ENCODE measurements around the gene FKBP15. TPM values are rescaled to one million over a fixed set of nuclear protein-coding genes. Genes with fewer than 3 reads are reported as not detected.
"Not testable (repeated sequence)": the region's sequence is repeated elsewhere in the genome, so short reads cannot be mapped to it uniquely, and the experiment has no call there.

Gene FKBP15
- total RNA-seq, 5 donors from 2014 or later (not counting 1 experiment from before 2014, with no cell fraction given), result 22.2 to 31.8 (median 29.5) TPM

GRCh38 chr9:113238202-113238858 lies 17.3 kb upstream of the FKBP15 start:
- no peaks in the 10 kb centered on the region for H3K9me3 ChIP-seq
- no peak overlapping the region for H3K27ac Mint-ChIP-seq
- H3K36me3 ChIP-seq (ENCODE audit: control insufficient read depth in 2 of 2, extremely low read depth in 1 of 2, insufficient read depth in 1 of 2, low read length in 1 of 2), result no peaks in the 10 kb centered on the region
- no peak overlapping the region for H3K4me3 ChIP-seq (ENCODE audit: control insufficient read depth in 1 of 2, extremely low read depth in 1 of 2, low read length in 1 of 2)
- no peaks in the 10 kb centered on the region for H3K27me3 ChIP-seq (replicated peaks in 1 of 2; ENCODE audit: control insufficient read depth in 2 of 2, extremely low read depth in 1 of 2, insufficient read depth in 2 of 2, low read length in 1 of 2)
- H3K4me1 Mint-ChIP-seq, result peaks cover 5 to 7% (median 6%) of the 10 kb centered on the region in 3 donors
- H3K27me3 Mint-ChIP-seq, result no peaks in the 10 kb centered on the region
- DNase-seq (no peak), ATAC-seq (replicated peaks in 1 of 4) (no peak)
- no peak overlapping the region for H3K27ac ChIP-seq (ENCODE audit: low read length)
- CTCF ChIA-PET, result no interaction called here
- 86% methylated on average over 4 of the region's 10 CpGs for WGBS (ENCODE audit: insufficient coverage)
- peaks cover 0 to 2% of the 10 kb centered on the region in 2 experiments for H3K4me1 ChIP-seq (ENCODE audit: control insufficient read depth in 1 of 2, extremely low read depth in 1 of 2, insufficient read depth in 2 of 2, low read length in 2 of 2)
- no peaks in the 10 kb centered on the region for H3K36me3 Mint-ChIP-seq
- POLR2A ChIA-PET, result no interaction called here
- no peaks in the 10 kb centered on the region for H3K9me3 Mint-ChIP-seq
- no peak overlapping the region for H3K4me3 Mint-ChIP-seq

GRCh38 chr9:113237026-113237425 lies 15.9 kb upstream of the FKBP15 start:
- POLR2A ChIA-PET, result interaction anchor here in 1 of 2 donors (0.7 kb wide), 1 partner anchor 345 kb away, joined by 3 read pairs; no protein-coding TSS in a partner anchor
- CTCF ChIA-PET, result no interaction called here
- Mint-ChIP-seq H3K36me3 (no peaks in the 10 kb centered on the region), H3K27me3 (no peaks in the 10 kb centered on the region), H3K4me1 (peaks cover 14 to 19% (median 18%) of the 10 kb centered on the region in 3 donors), H3K9me3 (no peaks in the 10 kb centered on the region), H3K4me3 (no peak overlapping the region), H3K27ac (no peak overlapping the region)
- Histone ChIP-seq H3K27me3 (replicated peaks in 1 of 2; ENCODE audit: control insufficient read depth in 2 of 2, extremely low read depth in 1 of 2, insufficient read depth in 2 of 2, low read length in 1 of 2) (no peaks in the 10 kb centered on the region), H3K9me3 (no peaks in the 10 kb centered on the region), H3K4me3 (ENCODE audit: control insufficient read depth in 1 of 2, extremely low read depth in 1 of 2, low read length in 1 of 2) (no peak overlapping the region), H3K27ac (ENCODE audit: low read length) (no peak overlapping the region), H3K4me1 (ENCODE audit: control insufficient read depth in 1 of 2, extremely low read depth in 1 of 2, insufficient read depth in 2 of 2, low read length in 2 of 2) (peaks cover 4 to 10% of the 10 kb centered on the region in 2 experiments), H3K36me3 (ENCODE audit: control insufficient read depth in 2 of 2, extremely low read depth in 1 of 2, insufficient read depth in 1 of 2, low read length in 1 of 2) (no peaks in the 10 kb centered on the region)
- 83% methylated on average over 2 of the region's 4 CpGs for WGBS (ENCODE audit: insufficient coverage)
- DNase-seq (no peak), ATAC-seq (replicated peaks in 1 of 4) (no peak)

- H3K4me3 ChIP-seq (ENCODE audit: control insufficient read depth in 1 of 2, extremely low read depth in 1 of 2, low read length in 1 of 2); H3K36me3 ChIP-seq (ENCODE audit: control insufficient read depth in 2 of 2, extremely low read depth in 1 of 2, insufficient read depth in 1 of 2, low read length in 1 of 2); H3K4me1 ChIP-seq (ENCODE audit: control insufficient read depth in 1 of 2, extremely low read depth in 1 of 2, insufficient read depth in 2 of 2, low read length in 2 of 2); H3K27ac ChIP-seq (ENCODE audit: low read length); H3K9me3 Mint-ChIP-seq; H3K27me3 Mint-ChIP-seq; ATAC-seq (replicated peaks in 1 of 4); H3K36me3 Mint-ChIP-seq; H3K27me3 ChIP-seq (replicated peaks in 1 of 2; ENCODE audit: control insufficient read depth in 2 of 2, extremely low read depth in 1 of 2, insufficient read depth in 2 of 2, low read length in 1 of 2); POLR2A ChIA-PET; H3K9me3 ChIP-seq; H3K4me3 Mint-ChIP-seq; CTCF ChIA-PET; DNase-seq; H3K27ac Mint-ChIP-seq: not testable (repeated sequence)
- peaks cover 14 to 20% (median 19%) of the 10 kb centered on the region in 3 donors for H3K4me1 Mint-ChIP-seq
- 94% methylated on average over 9 of the region's 10 CpGs for WGBS (ENCODE audit: insufficient coverage)
These were observed 14.7 kb upstream of the FKBP15 start for GRCh38 chr9:113235701-113236255.

GRCh38 chr9:113231701-113232100 lies 10.6 kb upstream of the FKBP15 start:
- Histone ChIP-seq H3K4me3 (ENCODE audit: control insufficient read depth in 1 of 2, extremely low read depth in 1 of 2, low read length in 1 of 2) (no peak overlapping the region), H3K27me3 (replicated peaks in 1 of 2; ENCODE audit: control insufficient read depth in 2 of 2, extremely low read depth in 1 of 2, insufficient read depth in 2 of 2, low read length in 1 of 2) (no peaks in the 10 kb centered on the region), H3K4me1 (ENCODE audit: control insufficient read depth in 1 of 2, extremely low read depth in 1 of 2, insufficient read depth in 2 of 2, low read length in 2 of 2) (peaks cover 4 to 12% of the 10 kb centered on the region in 2 experiments), H3K27ac (ENCODE audit: low read length) (no peak overlapping the region), H3K9me3 (no peaks in the 10 kb centered on the region), H3K36me3 (ENCODE audit: control insufficient read depth in 2 of 2, extremely low read depth in 1 of 2, insufficient read depth in 1 of 2, low read length in 1 of 2) (no peaks in the 10 kb centered on the region)
- no peak overlapping the region for H3K27ac Mint-ChIP-seq
- H3K9me3 Mint-ChIP-seq, result no peaks in the 10 kb centered on the region
- H3K36me3 Mint-ChIP-seq, result no peaks in the 10 kb centered on the region
- POLR2A ChIA-PET, result interaction anchor here in 1 of 2 donors (0.6 to 0.9 kb wide), 2 partner anchors 11 to 174 kb away, joined by 3 to 4 read pairs; partner anchors contain the start of gene FKBP15
- no CpG with 5 or more reads among the region's 2 CpGs for WGBS (ENCODE audit: insufficient coverage)
- no peaks in the 10 kb centered on the region for H3K27me3 Mint-ChIP-seq
- peak overlapping the region in 1 of 3 donors; percentile 42 for H3K4me3 Mint-ChIP-seq
- no peak for ATAC-seq (replicated peaks in 1 of 4)
- CTCF ChIA-PET, result interaction anchor here in 1 of 2 donors (0.6 kb wide), 2 partner anchors 41 to 427 kb away, joined by 3 read pairs; no protein-coding TSS in a partner anchor
- H3K4me1 Mint-ChIP-seq, result peaks cover 17 to 29% (median 28%) of the 10 kb centered on the region in 3 donors
- no peak for DNase-seq

GRCh38 chr9:113228130-113228665 lies 7.1 kb upstream of the FKBP15 start:
- Histone ChIP-seq H3K4me1 (ENCODE audit: control insufficient read depth in 1 of 2, extremely low read depth in 1 of 2, insufficient read depth in 2 of 2, low read length in 2 of 2) (peaks cover 4 to 8% of the 10 kb centered on the region in 2 experiments), H3K36me3 (ENCODE audit: control insufficient read depth in 2 of 2, extremely low read depth in 1 of 2, insufficient read depth in 1 of 2, low read length in 1 of 2) (no peaks in the 10 kb centered on the region), H3K27me3 (replicated peaks in 1 of 2; ENCODE audit: control insufficient read depth in 2 of 2, extremely low read depth in 1 of 2, insufficient read depth in 2 of 2, low read length in 1 of 2) (no peaks in the 10 kb centered on the region), H3K27ac (ENCODE audit: low read length) (no peak overlapping the region), H3K9me3 (no peaks in the 10 kb centered on the region), H3K4me3 (ENCODE audit: control insufficient read depth in 1 of 2, extremely low read depth in 1 of 2, low read length in 1 of 2) (no peak overlapping the region)
- peaks cover 6% of the 10 kb centered on the region for H3K36me3 Mint-ChIP-seq
- peaks cover 15 to 24% (median 20%) of the 10 kb centered on the region in 3 donors for H3K4me1 Mint-ChIP-seq
- DNase-seq, result peak in 26 of 35 experiments; percentile 5 to 62 (median 26)
- no CpG with 5 or more reads among the region's 3 CpGs for WGBS (ENCODE audit: insufficient coverage)
- POLR2A ChIA-PET, result interaction anchor here in 1 of 2 donors (0.6 kb wide), 1 partner anchor 685 kb away, joined by 5 read pairs; no protein-coding TSS in a partner anchor
- ATAC-seq (replicated peaks in 1 of 4), result peak in 2 of 4 experiments; percentile 17 to 93
- peak overlapping the region in 1 of 2 donors; percentile 11 for H3K27ac Mint-ChIP-seq
- no peaks in the 10 kb centered on the region for H3K27me3 Mint-ChIP-seq
- no peak overlapping the region for H3K4me3 Mint-ChIP-seq
- CTCF ChIA-PET, result no interaction called here
- H3K9me3 Mint-ChIP-seq, result no peaks in the 10 kb centered on the region

- POLR2A ChIA-PET, result no interaction called here
- H3K4me1 ChIP-seq (ENCODE audit: control insufficient read depth in 1 of 2, extremely low read depth in 1 of 2, insufficient read depth in 2 of 2, low read length in 2 of 2), result peaks cover 2 to 5% of the 10 kb centered on the region in 2 experiments
- no peaks in the 10 kb centered on the region for H3K9me3 ChIP-seq
- no peaks in the 10 kb centered on the region for H3K36me3 ChIP-seq (ENCODE audit: control insufficient read depth in 2 of 2, extremely low read depth in 1 of 2, insufficient read depth in 1 of 2, low read length in 1 of 2)
- no peak for DNase-seq
- H3K27me3 ChIP-seq (replicated peaks in 1 of 2; ENCODE audit: control insufficient read depth in 2 of 2, extremely low read depth in 1 of 2, insufficient read depth in 2 of 2, low read length in 1 of 2), result no peaks in the 10 kb centered on the region
- H3K4me3 Mint-ChIP-seq, result no peak overlapping the region
- H3K4me1 Mint-ChIP-seq, result peaks cover 16 to 23% (median 19%) of the 10 kb centered on the region in 3 donors
- no peak overlapping the region for H3K27ac Mint-ChIP-seq
- H3K27me3 Mint-ChIP-seq, result no peaks in the 10 kb centered on the region
- no CpG with 5 or more reads among the region's 1 CpG for WGBS (ENCODE audit: insufficient coverage)
- H3K9me3 Mint-ChIP-seq, result no peaks in the 10 kb centered on the region
- no peak overlapping the region for H3K4me3 ChIP-seq (ENCODE audit: control insufficient read depth in 1 of 2, extremely low read depth in 1 of 2, low read length in 1 of 2)
- peaks cover 6% of the 10 kb centered on the region for H3K36me3 Mint-ChIP-seq
- no peak overlapping the region for H3K27ac ChIP-seq (ENCODE audit: low read length)
- ATAC-seq (replicated peaks in 1 of 4), result no peak
- CTCF ChIA-PET, result no interaction called here
These were observed 6.4 kb upstream of the FKBP15 start for GRCh38 chr9:113227436-113227835.

All from T-cell (primary cell).